Adipocyte (in vitro differentiated cells): ENCODE measurements around the gene SLC30A7.

Source experiments
- DNase-seq: peaks from one replicate; pipeline ENCODE4 v3.0.0-alpha.2; 2015; ENCODE audit warnings: low read depth
- H3K27me3 ChIP-seq: replicated peaks from 2 replicates; pipeline ENCODE4 v1.7.0; 2013; ENCODE audit warnings: mild to moderate bottlenecking, low read length, moderate library complexity; ENCODE audit not compliant: control insufficient read depth, insufficient read depth
- H3K36me3 ChIP-seq: 2 replicates; pipeline ENCODE4 v1.7.0; 2013; ENCODE audit warnings: low read length, mild to moderate bottlenecking, moderate library complexity; ENCODE audit not compliant: control insufficient read depth, insufficient read depth, severe bottlenecking
- H3K4me1 ChIP-seq: 2 replicates; pipeline ENCODE4 v1.7.0; 2013; ENCODE audit warnings: mild to moderate bottlenecking, low read length, moderate library complexity; ENCODE audit not compliant: control insufficient read depth, insufficient read depth
- H3K4me3 ChIP-seq: 2 replicates; pipeline ENCODE4 v1.7.0; 2013; ENCODE audit warnings: mild to moderate bottlenecking, low read length, moderate library complexity
- H3K9ac ChIP-seq: 2 replicates; pipeline ENCODE4 v1.7.0; 2013; ENCODE audit warnings: mild to moderate bottlenecking, low read length, moderate library complexity
- H3K9me3 ChIP-seq: 2 replicates; pipeline ENCODE4 v1.7.0; 2013; ENCODE audit warnings: mild to moderate bottlenecking, low read length, moderate library complexity; ENCODE audit not compliant: control insufficient read depth

The SLC30A7 gene

DNA sequence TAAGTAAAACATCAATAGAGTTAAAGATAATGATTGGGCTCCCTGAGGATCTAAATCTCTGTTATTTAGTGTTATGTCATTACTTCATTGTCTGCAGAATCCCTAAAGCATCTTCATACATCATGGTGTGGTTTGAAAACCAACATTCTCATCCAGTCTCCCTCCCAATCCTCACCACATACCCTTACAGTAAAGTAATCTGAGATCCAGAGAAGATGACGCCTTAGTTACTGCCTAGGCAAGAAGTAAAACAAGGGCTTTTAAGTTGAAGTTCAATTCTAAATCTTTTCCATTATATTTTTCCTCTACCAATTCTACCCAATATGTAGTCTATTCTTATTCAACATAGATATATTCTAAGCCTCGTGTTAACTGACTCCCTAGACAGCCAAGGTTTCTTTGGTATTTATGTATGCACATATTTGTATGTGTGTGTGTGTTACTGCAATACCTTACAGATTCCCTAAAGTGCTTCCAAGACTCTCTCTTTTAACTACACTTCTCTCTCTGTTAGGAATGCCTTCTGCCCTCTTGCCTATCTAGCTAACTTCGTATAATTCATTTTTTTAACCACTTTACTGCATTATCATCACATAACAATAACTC, 112.4 kb downstream of the SLC30A7 start:
- no peak overlapping the region for H3K4me3 ChIP-seq
- H3K9me3 ChIP-seq, result no peaks in the 10 kb centered on the region
- H3K9ac ChIP-seq, result no peak overlapping the region
- H3K27me3 ChIP-seq, result no peaks in the 10 kb centered on the region
- H3K36me3 ChIP-seq, result peaks cover 12% of the 10 kb centered on the region
- peaks cover 21% of the 10 kb centered on the region for H3K4me1 ChIP-seq
- no peak for DNase-seq

GRCh38 chr1:101013776-101014175, 117.9 kb downstream of the SLC30A7 start:
- Histone ChIP-seq H3K27me3 (no peaks in the 10 kb centered on the region), H3K4me1 (no peaks in the 10 kb centered on the region), H3K9ac (no peak overlapping the region), H3K36me3 (peaks cover 19% of the 10 kb centered on the region), H3K9me3 (no peaks in the 10 kb centered on the region), H3K4me3 (no peak overlapping the region)
- no peak for DNase-seq

DNA sequence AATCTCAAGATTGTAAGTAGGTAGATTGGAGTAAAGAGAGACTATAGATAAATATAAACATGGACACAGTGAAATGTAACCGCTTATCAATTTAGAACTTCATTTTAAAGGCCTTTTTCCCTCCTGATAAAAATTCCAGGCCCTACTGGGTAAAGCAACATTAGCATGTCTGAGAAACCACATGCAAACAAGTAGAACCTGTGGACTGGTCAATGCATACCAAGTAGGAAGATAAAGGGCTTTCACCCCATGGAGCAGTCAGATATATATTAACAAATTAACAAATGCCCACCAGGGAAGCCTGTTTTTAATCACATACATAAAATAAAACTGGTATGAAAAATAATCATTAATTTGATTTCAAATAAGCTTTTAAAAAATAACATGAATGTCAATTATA, 121.6 kb downstream of the SLC30A7 start:
- Histone ChIP-seq H3K4me3 (no peak overlapping the region), H3K27me3 (no peaks in the 10 kb centered on the region), H3K9me3 (no peaks in the 10 kb centered on the region), H3K9ac (no peak overlapping the region), H3K4me1 (peaks cover 9% of the 10 kb centered on the region), H3K36me3 (peaks cover 24% of the 10 kb centered on the region)
- DNase-seq, result no peak

DNA sequence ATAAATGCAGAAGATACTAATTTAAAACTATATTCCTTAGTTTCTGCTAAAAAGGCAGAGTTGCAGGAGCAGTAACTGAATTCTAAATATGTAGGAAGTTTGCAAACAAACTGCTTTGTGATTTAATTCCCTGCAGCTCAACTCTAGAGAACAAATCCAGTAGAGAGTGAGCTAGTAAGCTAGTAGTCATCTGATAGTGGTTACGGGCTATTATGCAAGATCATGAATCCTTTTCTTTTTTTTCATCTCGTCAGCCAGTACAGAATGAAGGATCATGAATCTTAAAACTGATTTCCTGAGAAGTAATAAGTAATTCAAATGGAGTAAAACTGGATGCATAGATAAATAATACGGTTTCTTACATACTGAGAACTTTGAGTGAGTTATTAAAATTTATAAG, 126.4 kb downstream of the SLC30A7 start:
- Histone ChIP-seq H3K36me3 (peaks cover 14% of the 10 kb centered on the region), H3K9me3 (no peaks in the 10 kb centered on the region), H3K4me1 (peaks cover 24% of the 10 kb centered on the region), H3K27me3 (no peaks in the 10 kb centered on the region), H3K4me3 (no peak overlapping the region), H3K9ac (no peak overlapping the region)
- peak; percentile 69 for DNase-seq

- H3K9me3 ChIP-seq, result no peaks in the 10 kb centered on the region
Measured at GRCh38 chr1:101025283-101025656, 129.4 kb downstream of the SLC30A7 start.

DNA sequence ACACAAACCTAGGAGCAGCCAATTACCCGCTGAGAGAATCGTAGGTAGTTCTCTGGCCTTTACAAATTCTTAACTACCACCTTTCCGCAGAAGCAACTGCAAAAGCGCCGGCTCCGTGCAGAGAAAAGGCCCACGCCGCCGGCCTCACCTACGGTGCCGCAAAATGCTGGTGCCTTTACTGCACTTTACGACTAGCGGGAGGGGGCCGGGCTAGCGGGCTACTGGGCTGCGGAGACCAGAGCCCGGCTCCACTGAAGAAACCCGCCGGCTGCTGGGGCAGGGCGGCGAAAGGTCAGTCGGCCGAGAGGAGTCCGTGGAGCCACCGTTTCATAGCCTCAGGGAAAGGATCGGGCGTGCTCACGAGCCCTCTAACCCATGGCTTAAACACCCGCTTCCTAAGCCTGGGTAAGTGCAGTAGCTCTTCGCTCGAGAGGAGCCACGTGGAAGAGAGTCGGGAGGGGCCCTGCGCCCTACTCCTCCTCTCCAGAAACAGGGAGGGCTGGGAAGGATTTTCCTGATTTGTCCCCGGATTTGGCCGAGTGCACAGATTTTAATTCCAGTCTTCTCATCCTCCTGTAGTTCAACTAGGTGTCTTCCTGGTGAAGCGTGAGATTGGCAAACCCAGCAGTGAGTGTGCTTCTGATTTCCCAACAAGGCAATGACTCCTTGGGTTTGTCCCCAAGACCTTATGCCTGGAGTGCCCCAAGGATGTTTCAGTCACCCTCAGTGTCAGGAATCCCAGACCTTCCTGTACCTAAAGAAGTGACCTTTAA, 130.0 kb downstream of the SLC30A7 start, which contains the start of gene DPH5:
DPH5 (minus strand) TSS at position 128 of the 773 bp plus-strand sequence. CDS start 341 bp downstream, outside the sequence.
- Histone ChIP-seq H3K36me3 (peaks cover 4% of the 10 kb centered on the region), H3K4me3 (peak within 1 kb of the TSS; percentile 93), H3K9me3 (no peaks in the 10 kb centered on the region), H3K4me1 (peaks cover 24% of the 10 kb centered on the region), H3K27me3 (no peaks in the 10 kb centered on the region), H3K9ac (peak within 1 kb of the TSS; percentile 96)
- peak; percentile 94 for DNase-seq

More at GRCh38 chr1:101025283-101025656, 129.4 kb downstream of the SLC30A7 start:
- DNase-seq, result no peak
- H3K36me3 ChIP-seq, result peaks cover 6% of the 10 kb centered on the region
- peaks cover 24% of the 10 kb centered on the region for H3K4me1 ChIP-seq
- peak overlapping the region; percentile 93 for H3K4me3 ChIP-seq
- no peaks in the 10 kb centered on the region for H3K27me3 ChIP-seq
- H3K9ac ChIP-seq, result peak overlapping the region; percentile 96

DNA sequence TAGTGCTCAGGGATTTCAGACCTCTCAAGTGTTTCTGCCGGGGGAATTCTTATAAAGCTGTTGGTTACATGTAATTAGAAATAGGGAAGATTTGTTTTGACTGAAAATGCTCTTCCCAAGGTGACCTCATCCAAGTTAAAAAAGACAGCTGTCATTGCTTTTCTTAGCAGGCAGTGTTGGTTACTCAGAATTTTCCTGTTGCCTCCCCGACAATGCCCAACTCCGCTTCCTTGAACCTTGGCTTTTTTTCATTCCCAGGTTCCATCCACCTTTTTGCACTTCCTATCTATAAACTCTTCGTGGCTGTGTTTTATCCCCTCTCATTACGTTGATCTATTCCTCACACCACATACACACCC, 130.5 kb downstream of the SLC30A7 start:
- H3K27me3 ChIP-seq, result no peaks in the 10 kb centered on the region
- H3K4me1 ChIP-seq, result peaks cover 24% of the 10 kb centered on the region
- H3K9ac ChIP-seq, result peak overlapping the region; percentile 96
- no peak for DNase-seq
- peak overlapping the region; percentile 93 for H3K4me3 ChIP-seq
- H3K9me3 ChIP-seq, result no peaks in the 10 kb centered on the region
- no peaks in the 10 kb centered on the region for H3K36me3 ChIP-seq

GRCh38 chr1:101027194-101027772, 131.4 kb downstream of the SLC30A7 start:
- H3K9ac ChIP-seq, result no peak overlapping the region
- DNase-seq, result no peak
- H3K9me3 ChIP-seq, result no peaks in the 10 kb centered on the region
- H3K27me3 ChIP-seq, result no peaks in the 10 kb centered on the region
- H3K36me3 ChIP-seq, result no peaks in the 10 kb centered on the region
- H3K4me3 ChIP-seq, result no peak overlapping the region
- peaks cover 17% of the 10 kb centered on the region for H3K4me1 ChIP-seq

- Histone ChIP-seq H3K4me1 (peaks cover 12% of the 10 kb centered on the region), H3K4me3 (no peak overlapping the region)
- no peak for DNase-seq
Measured at GRCh38 chr1:101028466-101028865, 132.6 kb downstream of the SLC30A7 start.

DNA sequence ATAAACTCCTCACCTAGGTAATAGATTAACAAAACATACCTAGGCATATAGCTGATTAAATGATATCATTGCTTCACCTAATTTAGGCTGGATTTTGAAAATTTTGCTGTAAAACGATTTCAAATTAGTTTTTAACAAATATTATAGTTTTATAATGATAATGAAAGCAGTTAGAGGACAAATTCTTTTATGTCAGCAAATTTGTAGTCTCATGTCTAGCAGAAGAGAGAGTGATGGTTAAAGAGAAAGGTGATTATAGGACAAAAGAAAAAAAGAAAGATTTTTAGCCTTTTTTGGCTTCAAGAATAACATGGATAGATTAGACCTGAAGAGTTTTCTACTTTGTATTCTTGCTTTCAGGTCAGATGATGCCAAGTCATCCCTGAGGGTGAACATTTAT, 133.3 kb downstream of the SLC30A7 start:
- Histone ChIP-seq H3K27me3 (no peaks in the 10 kb centered on the region), H3K4me3 (no peak overlapping the region), H3K9me3 (no peaks in the 10 kb centered on the region), H3K9ac (no peak overlapping the region), H3K36me3 (no peaks in the 10 kb centered on the region), H3K4me1 (peaks cover 12% of the 10 kb centered on the region)
- DNase-seq, result no peak

More at GRCh38 chr1:101028466-101028865, 132.6 kb downstream of the SLC30A7 start:
- Histone ChIP-seq H3K9ac (no peak overlapping the region), H3K27me3 (no peaks in the 10 kb centered on the region), H3K9me3 (no peaks in the 10 kb centered on the region), H3K36me3 (no peaks in the 10 kb centered on the region)

DNA sequence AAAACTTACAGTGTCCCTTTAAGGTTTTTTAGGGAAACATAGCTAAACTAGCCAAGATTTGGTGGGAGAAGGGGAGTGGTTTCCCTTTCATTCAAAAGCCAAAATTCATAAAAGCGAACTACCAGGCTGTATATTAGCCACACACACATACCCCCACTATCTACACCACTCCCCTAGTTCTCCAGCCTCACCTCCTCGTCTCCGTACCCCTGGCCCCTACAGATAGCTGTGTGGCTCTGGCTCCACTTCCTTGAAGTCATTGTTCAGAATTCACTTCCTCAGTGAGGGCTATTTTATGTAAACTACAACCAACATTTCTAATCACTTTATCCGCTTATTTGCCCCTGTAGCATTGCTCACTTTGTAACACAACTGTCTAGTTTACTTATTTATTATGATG, 135.0 kb downstream of the SLC30A7 start:
- Histone ChIP-seq H3K36me3 (no peaks in the 10 kb centered on the region), H3K4me3 (no peak overlapping the region), H3K9me3 (no peaks in the 10 kb centered on the region), H3K4me1 (peaks cover 5% of the 10 kb centered on the region), H3K9ac (no peak overlapping the region), H3K27me3 (no peaks in the 10 kb centered on the region)
- no peak for DNase-seq
